CD4-positive, alpha-beta T cell treated with Interferon gamma for 1 hour (primary cell): Measurements from ENCODE around the gene PSMB11.

Experiments used
- DNase-seq: peaks from one replicate; pipeline ENCODE4 v3.0.0-alpha.2; 2020

The PSMB11 gene

GRCh38 chr14:23015618-23016017 is 26.4 kb upstream of the PSMB11 start:
- no peak for DNase-seq

- DNase-seq, result no peak
These were observed 24.9 kb upstream of the PSMB11 start for GRCh38 chr14:23017091-23017490.

- no peak for DNase-seq
These were observed 23.9 kb upstream of the PSMB11 start for GRCh38 chr14:23018107-23018506.

- no peak for DNase-seq
These were observed 21.6 kb upstream of the PSMB11 start for GRCh38 chr14:23020143-23021128.

- no peak for DNase-seq
These were observed 20.6 kb upstream of the PSMB11 start for GRCh38 chr14:23021434-23021833.

- DNase-seq, result no peak
These were observed 20.0 kb upstream of the PSMB11 start for GRCh38 chr14:23021889-23022442.

- no peak for DNase-seq
These were observed 18.8 kb upstream of the PSMB11 start for GRCh38 chr14:23023022-23023794.

- DNase-seq, result no peak
These were observed 18.2 kb upstream of the PSMB11 start for GRCh38 chr14:23023795-23024152.

GRCh38 chr14:23024612-23025075 is 17.4 kb upstream of the PSMB11 start:
- DNase-seq, result no peak

- DNase-seq, result no peak
These were observed 16.7 kb upstream of the PSMB11 start for GRCh38 chr14:23025151-23025814.

- DNase-seq, result no peak
These were observed 13.2 kb upstream of the PSMB11 start for GRCh38 chr14:23028799-23029198.

- DNase-seq, result no peak
These were observed 11.1 kb upstream of the PSMB11 start for GRCh38 chr14:23030936-23031335.

- no peak for DNase-seq
These were observed 8.7 kb upstream of the PSMB11 start for GRCh38 chr14:23033251-23033727.

- DNase-seq, result no peak
These were observed 8.1 kb upstream of the PSMB11 start for GRCh38 chr14:23033801-23034497.

- peak; percentile 92 for DNase-seq
These were observed 7.3 kb upstream of the PSMB11 start, which contains the start of gene PSMB5 for GRCh38 chr14:23034498-23035302. Gene PSMB5, minus strand, starts transcription at chr14:23034900. Its CDS starts 19 bp downstream, at chr14:23034881.

- DNase-seq, result no peak
These were observed 6.5 kb upstream of the PSMB11 start for GRCh38 chr14:23035303-23036144.

GRCh38 chr14:23040100-23040499 is 1.9 kb upstream of the PSMB11 start:
- DNase-seq, result no peak

GRCh38 chr14:23041729-23042128 is 283 bp upstream of the PSMB11 start:
- no peak for DNase-seq

- no peak for DNase-seq
These were observed 1.1 kb downstream of the PSMB11 start for GRCh38 chr14:23043145-23043544.

- DNase-seq, result no peak
These were observed 1.7 kb downstream of the PSMB11 start for GRCh38 chr14:23043754-23044153.
